Skin epidermis (tissue), 12 donors: ENCODE measurements around the gene CHAMP1.

Experiments used
- H3K27ac ChIP-seq, 21 experiments: fragments of 200-600 bp; sonication (generic) in 11 of 21; one replicate each; pipeline ENCODE4 v1.5.0; 2020; ENCODE audit warnings: mild to moderate bottlenecking in 3 of 21, inconsistent platforms in 2 of 21, moderate library complexity in 2 of 21
- H3K4me3 ChIP-seq, 7 experiments: fragments of 200-600 bp; sonication (generic) in 2 of 7; one replicate each; pipeline ENCODE4 v1.5.0; 2020; ENCODE audit warnings: inconsistent platforms in 2 of 7, mild to moderate bottlenecking in 2 of 7, moderate library complexity in 1 of 7

Gene CHAMP1

DNA sequence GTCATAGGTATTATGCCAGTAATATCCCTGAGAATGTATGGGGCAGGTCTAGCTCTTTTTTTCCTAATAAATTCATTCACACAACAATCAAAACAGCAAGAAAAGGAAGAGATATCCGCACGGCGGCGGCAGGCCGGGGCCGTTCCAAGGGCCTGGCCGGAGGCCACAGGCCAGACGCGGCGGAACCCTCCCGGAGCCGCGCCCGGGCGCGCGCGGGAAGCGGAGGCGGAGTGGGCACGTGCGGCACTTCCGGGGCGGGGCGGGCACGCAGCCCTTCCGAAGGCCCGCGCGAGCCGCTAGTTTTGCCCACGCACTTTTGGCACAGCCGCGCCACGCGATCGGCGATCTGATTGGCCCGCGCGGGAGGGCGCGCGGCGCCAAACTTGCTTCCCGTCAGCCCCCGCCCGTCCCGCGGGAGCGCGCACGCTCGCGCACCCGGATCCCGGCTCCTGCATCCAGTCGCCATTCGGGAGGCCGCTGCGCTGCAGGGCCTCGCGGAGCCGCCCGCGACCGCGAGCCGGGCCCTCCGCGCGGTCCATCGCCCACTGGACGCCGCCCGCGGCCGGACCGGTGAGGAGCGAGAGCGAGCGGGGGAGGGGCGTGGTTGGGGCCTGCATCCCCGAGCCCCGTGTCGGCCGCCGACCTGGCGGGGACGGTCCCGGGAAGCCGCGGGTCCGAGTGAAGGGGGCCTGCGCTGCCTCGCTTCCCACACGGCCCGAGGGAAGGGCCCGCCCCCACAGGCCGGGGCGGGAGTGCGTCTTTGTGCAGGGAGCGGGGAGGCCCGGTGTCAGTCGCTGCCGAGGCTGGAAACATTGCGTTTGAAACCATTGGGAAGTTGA, at the start of gene CHAMP1:
Gene CHAMP1, plus strand, starts transcription at position 430 of the 839 bp plus-strand sequence. CDS start 9,340 bp downstream, outside the sequence.
- Histone ChIP-seq H3K27ac (peak within 1 kb of the TSS; percentile 74 to 97 (median 92)), H3K4me3 (peak within 1 kb of the TSS; percentile 65 to 92 (median 74))

DNA sequence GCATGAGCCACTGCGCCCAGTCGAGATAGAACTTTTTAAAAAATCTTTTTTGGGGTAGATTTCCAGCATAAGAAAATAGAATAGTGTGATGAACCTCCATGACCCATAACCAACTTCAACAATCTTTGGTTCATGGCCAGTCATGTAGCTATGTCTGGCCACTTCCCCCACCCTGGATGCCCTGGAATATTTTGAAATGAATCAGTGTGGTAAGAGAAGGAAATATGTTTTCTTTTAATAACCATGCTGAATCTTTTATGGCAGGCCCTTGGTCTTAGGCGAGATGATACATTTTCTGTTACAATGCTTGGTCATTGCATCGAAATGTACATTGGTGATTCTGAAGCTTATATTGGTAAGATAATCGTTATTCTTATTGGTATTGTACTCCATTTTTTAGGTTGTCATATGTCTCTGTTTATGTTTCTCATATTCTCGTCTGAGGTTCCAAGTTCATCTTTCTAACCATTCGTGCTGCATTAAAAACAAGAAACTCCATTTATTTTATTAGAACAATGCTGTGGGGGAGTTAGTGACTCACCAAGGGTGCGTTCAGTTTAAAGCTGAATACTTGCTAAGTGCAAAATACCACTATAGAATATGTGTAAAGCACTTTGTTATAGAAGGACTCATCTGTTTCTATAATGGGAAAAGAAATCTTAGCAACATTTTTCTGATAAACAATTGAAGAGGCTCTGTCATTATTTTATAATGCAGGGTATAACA, 49.3 kb upstream of the CHAMP1 start:
- H3K27ac ChIP-seq: peak overlapping the region in 3 of 21 experiments; percentile 3 to 41 (median 17)
- H3K4me3 ChIP-seq: no peak overlapping the region

- H3K27ac ChIP-seq: peak overlapping the region in 3 of 21 experiments; percentile 6 to 41 (median 17)
- H3K4me3 ChIP-seq: no peak overlapping the region
Measured at GRCh38 chr13:114266241-114266640, 48.1 kb upstream of the CHAMP1 start.

DNA sequence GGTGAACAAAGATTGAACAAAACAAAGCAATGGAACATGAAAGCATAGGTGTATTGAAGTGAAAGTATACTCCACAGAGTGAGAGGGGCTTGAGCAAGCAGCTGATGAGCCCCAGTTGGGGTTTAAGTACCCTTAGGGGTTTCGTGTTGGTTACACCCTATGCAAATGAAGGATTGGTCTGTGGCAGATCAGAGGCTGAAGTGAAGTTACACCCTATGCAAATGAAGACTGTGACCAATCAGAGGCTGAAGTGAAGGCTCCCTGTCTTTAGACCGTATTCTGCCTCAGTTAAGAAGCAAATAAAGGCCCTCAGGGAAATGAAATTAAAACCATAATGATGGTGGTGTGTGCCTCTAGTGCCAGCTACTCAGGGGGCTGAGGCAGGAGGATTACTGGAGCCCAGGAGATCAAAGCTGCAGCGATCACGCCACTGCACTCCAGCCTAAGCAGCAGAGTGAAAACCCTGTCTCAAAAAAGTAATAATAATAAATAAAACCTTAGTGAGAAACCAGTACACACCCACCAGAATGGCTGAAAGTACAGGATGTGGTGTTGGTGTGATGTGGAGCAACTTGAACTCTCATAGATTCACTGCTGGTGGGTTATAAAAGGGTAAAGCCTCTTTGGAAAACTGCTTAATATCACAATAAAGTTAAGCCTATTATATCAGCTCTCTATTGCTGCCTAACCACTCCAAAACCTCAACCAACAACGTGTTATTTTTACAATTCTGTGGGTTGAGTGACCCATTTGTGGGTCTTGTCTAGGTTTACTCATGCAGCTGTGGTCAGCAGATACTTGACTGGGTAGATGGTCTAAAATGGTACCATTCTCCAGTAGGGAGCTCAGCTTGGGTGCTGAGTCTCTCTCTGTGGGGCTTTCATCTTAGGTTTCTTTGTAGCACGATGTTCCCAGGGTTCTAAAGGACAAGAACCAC, 45.7 kb upstream of the CHAMP1 start:
- no peak overlapping the region for H3K4me3 ChIP-seq
- peak overlapping the region in 2 of 21 experiments; percentile 6 to 46 for H3K27ac ChIP-seq

GRCh38 chr13:114269281-114269770, 45.0 kb upstream of the CHAMP1 start:
- Histone ChIP-seq H3K27ac (no peak overlapping the region), H3K4me3 (no peak overlapping the region)

GRCh38 chr13:114272977-114273376, 41.3 kb upstream of the CHAMP1 start:
- Histone ChIP-seq H3K4me3 (no peak overlapping the region), H3K27ac (no peak overlapping the region)

- Histone ChIP-seq H3K27ac (no peak overlapping the region), H3K4me3 (no peak overlapping the region)
Measured at GRCh38 chr13:114275304-114275703, 39.0 kb upstream of the CHAMP1 start.

GRCh38 chr13:114279146-114279545, 35.2 kb upstream of the CHAMP1 start:
- no peak overlapping the region for H3K4me3 ChIP-seq
- peak overlapping the region in 5 of 21 experiments; percentile 9 to 100 (median 24) for H3K27ac ChIP-seq

- Histone ChIP-seq H3K27ac (peak overlapping the region in 16 of 21 experiments; percentile 10 to 100 (median 99)), H3K4me3 (no peak overlapping the region)
Measured at GRCh38 chr13:114279758-114280355, 34.4 kb upstream of the CHAMP1 start.

DNA sequence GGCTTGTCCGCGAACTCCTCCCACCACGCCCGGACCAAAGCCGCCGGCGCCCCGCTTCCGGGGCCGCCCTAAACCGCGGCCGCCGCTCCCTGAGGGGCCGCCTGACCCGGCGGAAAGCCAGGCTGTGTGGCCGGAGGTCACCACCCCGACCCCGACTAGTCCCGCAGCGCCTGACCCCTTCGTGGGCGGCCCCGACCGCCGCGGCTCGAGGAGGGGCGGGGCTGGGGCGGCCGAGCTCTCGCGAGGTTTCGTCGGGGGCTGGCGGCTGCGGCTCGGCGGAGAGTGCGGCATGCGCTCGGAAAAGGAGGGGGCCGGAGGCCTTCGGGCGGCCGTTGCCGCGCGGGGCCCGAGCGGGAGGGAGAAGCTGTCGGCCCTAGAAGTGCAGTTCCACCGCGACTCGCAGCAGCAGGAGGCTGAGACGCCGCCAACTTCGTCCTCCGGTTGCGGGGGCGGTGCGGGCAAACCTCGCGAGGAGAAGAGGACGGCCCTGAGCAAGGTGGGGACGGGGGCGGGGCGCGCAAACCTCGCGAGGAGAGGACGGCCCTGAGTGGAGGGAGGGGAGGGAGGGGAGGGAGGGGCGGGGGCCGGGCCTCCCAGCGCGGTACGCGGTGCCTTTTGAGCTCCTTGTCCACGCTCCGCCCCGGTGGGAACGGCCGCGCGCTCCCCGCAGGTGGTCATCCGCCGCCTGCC, 32.8 kb upstream of the CHAMP1 start, which contains the start of gene UPF3A:
Gene UPF3A, plus strand, starts transcription at position 251 of the 690 bp plus-strand sequence. Its CDS starts 39 bp downstream, at position 290.
- Histone ChIP-seq H3K27ac (peak within 1 kb of the TSS; percentile 66 to 100 (median 99)), H3K4me3 (peak within 1 kb of the TSS; percentile 58 to 83 (median 70))

DNA sequence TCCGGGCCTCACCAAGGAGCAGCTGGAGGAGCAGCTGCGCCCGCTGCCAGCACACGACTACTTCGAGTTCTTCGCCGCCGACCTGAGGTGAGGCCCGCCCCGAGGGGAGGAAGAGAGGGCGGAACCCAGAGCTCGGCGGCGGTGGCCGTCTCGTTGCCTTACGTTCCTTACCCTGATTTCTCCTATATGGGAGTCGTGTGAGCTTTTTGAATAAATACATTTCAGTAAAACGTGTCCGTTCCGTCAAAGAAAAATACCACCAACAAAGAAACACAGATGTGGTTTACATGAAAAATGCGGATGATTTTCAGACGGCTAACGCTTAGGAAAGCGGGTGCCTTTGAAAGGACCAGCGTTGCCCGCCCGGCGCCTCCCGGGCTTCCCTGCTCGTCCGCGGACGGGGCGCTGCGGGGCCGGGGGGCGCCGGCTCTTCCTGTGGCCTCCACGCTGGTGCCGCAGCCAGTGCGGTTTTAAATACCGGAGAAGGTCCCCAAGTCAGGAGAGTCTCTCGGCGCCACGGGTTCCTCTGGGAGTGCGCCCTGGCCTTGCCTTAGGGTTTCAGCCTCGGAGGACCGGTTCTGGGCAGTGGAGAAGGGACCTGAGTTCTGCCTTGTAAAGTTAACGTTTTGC, 32.1 kb upstream of the CHAMP1 start:
- peak overlapping the region; percentile 58 to 83 (median 70) for H3K4me3 ChIP-seq
- H3K27ac ChIP-seq: peak overlapping the region; percentile 66 to 100 (median 99)

DNA sequence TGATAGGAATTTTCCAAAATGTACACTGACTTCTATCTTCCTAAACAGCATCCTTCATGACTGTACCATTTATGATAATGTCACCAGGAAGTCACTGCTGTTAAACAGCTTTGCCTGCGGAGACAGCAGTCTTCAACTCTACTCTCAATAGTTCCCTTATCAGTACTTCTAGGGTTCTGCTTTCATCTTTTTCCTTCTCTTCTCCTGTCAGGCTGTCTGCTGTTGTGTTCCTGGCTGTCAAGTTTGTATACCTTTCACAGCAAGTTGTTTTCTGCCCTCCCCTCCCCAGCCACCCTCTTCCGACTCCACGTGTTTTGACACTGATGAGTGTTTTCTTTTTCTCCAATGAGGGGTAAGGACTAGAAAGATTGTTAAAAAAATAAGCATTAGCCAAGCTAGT, 30.7 kb upstream of the CHAMP1 start:
- H3K27ac ChIP-seq: peak overlapping the region in 1 of 21 experiments; percentile 8
- H3K4me3 ChIP-seq: no peak overlapping the region

DNA sequence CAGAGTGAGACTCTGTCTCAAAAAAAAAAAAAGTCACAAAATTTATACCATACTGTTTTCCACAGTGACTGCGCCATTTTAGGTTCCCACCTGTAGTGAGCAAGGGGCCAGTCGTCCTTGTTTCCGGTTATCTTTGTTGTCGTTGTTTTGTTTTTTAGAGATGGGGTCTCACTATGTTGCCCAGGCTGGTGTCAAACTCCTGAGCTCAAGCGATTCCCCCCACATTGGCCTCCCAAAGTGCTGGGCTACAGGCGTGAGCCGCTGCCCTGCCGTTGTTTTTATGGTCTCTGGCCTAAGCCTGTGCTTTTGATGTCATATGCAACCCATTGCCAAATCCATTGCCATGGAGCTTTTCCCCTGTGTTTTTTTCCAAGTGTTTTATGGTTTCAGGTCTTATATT, 29.6 kb upstream of the CHAMP1 start:
- Histone ChIP-seq H3K4me3 (no peak overlapping the region), H3K27ac (no peak overlapping the region)

DNA sequence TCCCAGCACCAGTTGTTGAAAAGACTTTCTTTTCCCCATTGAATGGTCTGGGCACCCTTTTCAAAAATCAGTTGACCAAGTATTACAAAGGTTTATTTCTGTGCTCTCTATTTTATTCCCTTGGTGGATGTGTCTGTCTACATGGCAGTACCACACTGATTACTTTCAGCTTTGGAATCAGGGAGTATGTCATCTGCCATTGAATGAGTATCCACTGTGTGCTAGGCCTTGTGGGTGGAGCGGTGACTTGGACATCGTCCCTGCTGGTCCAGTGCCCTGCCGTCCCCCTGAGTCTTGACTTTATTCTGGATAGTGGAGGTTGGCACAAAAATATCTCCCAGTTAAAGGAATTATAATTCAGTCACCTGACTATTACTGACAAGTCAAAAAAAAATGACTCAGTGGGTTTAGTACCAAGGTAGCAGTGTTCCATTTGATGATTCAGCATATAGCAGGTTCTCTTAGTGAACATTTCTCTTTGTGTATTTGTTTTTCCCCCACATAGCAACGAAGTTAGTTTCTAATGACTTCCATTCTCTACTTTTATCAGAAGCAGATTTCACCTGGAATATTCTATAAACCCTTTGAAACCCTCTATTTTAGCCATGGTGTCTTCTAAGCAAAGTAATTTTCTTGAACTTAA, 29.0 kb upstream of the CHAMP1 start:
- Histone ChIP-seq H3K4me3 (no peak overlapping the region), H3K27ac (no peak overlapping the region)

- Histone ChIP-seq H3K4me3 (no peak overlapping the region), H3K27ac (no peak overlapping the region)
Measured at GRCh38 chr13:114286808-114287207, 27.5 kb upstream of the CHAMP1 start.

DNA sequence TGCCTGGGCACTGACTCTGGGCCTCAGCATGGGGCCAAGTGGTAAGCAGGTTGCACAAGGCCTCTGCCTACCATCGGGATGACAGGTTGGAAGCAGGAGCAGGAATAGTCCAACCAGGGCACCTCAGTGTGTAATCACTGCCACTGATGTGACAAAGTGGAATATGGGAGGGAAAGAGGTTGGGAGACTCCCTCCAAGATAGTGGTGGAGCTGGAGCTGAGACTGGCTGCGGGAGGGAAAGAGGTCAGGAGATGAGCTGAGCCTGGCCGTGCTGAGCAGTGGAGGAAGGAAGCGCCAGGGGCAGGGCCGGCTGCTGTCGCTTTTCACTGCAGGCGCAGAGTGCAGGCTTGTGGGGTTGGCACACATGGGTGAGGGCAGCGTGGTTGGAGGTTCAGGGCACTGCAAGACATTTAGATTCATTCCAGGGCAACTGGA, 26.1 kb upstream of the CHAMP1 start:
- Histone ChIP-seq H3K27ac (no peak overlapping the region), H3K4me3 (no peak overlapping the region)

- Histone ChIP-seq H3K27ac (no peak overlapping the region), H3K4me3 (no peak overlapping the region)
Measured at GRCh38 chr13:114296448-114296847, 17.9 kb upstream of the CHAMP1 start.
